ENCODE measurements around the gene PRDX2.

PRDX2 gene

DNA sequence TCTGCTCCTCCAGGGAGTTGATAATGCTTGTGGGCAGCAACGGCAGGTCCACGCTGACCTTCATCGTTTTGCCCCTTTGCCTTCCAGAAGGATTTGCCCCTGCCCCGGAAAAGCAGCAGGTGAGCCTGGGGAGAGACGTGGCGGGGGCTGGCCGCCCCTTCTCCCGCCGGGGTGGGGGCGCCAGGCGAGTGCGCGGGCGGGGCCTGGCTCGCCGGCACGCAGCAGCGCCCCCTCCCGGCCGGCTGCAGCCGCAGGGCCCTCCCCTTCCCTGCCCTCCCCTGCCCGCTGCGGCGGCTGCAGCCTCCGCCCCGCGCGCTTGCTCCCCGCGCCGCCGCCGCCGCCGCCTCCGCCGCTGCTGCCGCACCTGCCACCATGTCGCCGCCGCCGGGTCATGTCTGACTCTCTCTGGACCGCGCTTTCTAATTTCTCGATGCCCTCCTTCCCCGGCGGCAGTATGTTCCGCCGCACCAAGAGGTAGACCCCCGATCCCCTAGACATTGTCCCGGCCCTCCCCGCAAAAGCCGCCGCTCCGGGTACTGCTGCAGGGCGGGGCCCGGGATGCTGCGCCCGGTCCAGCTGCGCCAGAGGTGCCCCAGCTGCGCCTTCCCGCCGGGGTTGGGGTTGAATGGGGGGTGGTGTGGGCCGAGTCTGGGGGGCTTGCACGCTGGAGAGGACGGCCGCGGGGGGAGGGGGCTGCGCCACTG, 36.7 kb upstream of the PRDX2 start, which contains the start of gene MAST1:
MAST1 (plus strand) TSS at position 334 of the 704 bp plus-strand sequence; CDS start at position 392, 58 bp downstream.
- Histone ChIP-seq H3K27me3 (ENCODE audit: control insufficient read depth, insufficient read depth, low read length) (peaks cover 54% of the 10 kb centered on the region), H3K27ac (ENCODE audit: low read depth, low read length) (no peak within 1 kb of the TSS), H3K4me3 (ENCODE audit: low read depth, low read length) (peak within 1 kb of the TSS; percentile 70), H3K9me3 (ENCODE audit: control insufficient read depth, insufficient read depth, low read depth, low read length) (no peaks in the 10 kb centered on the region), H3K36me3 (ENCODE audit: control insufficient read depth, insufficient read depth, low read length) (no peaks in the 10 kb centered on the region; the same call in 1 of the 2 replicates), H3K4me1 (ENCODE audit: control insufficient read depth, insufficient read depth, low read length) (peaks cover 19% of the 10 kb centered on the region), H3K9ac (ENCODE audit: low read length) (no peak within 1 kb of the TSS)

DNA sequence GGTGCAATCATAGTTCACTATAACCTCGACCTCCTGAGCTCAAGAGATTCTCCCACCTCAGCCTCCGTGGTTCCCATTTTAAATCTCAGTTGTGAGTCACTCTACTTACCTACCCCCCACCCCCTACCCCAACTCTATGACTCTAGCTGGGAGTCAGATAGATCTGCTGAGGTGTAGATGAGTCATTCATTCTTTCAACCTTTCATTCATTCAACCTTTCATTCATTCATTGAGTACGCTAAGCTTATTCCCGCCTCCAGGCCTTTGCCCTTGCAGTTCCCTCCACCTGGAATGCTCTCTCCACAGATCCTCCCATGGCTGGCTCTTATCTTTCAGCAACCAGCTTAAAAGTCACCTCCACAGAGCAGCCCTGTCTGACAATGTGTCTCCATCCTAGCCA, 35.6 kb upstream of the PRDX2 start:
- peaks cover 19% of the 10 kb centered on the region for H3K4me1 ChIP-seq (ENCODE audit: control insufficient read depth, insufficient read depth, low read length)
- no peak overlapping the region for H3K4me3 ChIP-seq (ENCODE audit: low read depth, low read length)
- no peak overlapping the region for H3K27ac ChIP-seq (ENCODE audit: low read depth, low read length)
- no peak overlapping the region for H3K9ac ChIP-seq (ENCODE audit: low read length)
- no peaks in the 10 kb centered on the region for H3K9me3 ChIP-seq (ENCODE audit: control insufficient read depth, insufficient read depth, low read depth, low read length)
- H3K27me3 ChIP-seq (ENCODE audit: control insufficient read depth, insufficient read depth, low read length) = peaks cover 62% of the 10 kb centered on the region
- no peaks in the 10 kb centered on the region for H3K36me3 ChIP-seq (ENCODE audit: control insufficient read depth, insufficient read depth, low read length)

DNA sequence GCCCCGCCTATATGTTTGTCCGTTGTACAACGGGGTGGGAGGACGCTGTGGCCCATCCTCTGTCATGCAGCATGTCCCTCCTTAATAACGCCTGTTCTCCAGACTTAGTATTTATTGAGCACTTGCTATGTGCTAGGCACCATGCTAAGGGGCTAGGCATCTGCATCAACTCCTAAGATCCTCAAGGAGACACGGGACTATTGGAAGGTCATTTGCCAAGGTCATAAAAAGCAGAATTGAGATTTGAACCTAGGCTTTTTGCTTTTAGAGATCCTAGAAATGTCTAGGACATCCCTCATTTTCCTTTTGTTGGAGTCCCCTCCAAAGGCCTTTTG, 34.9 kb upstream of the PRDX2 start:
- no peak overlapping the region for H3K9ac ChIP-seq (ENCODE audit: low read length)
- no peak overlapping the region for H3K27ac ChIP-seq (ENCODE audit: low read depth, low read length)
- no peaks in the 10 kb centered on the region for H3K9me3 ChIP-seq (ENCODE audit: control insufficient read depth, insufficient read depth, low read depth, low read length)
- peaks cover 69% of the 10 kb centered on the region for H3K27me3 ChIP-seq (ENCODE audit: control insufficient read depth, insufficient read depth, low read length)
- H3K36me3 ChIP-seq (ENCODE audit: control insufficient read depth, insufficient read depth, low read length) = no peaks in the 10 kb centered on the region
- peak overlapping the region; percentile 69; the same call in 1 of the 2 replicates for H3K4me3 ChIP-seq (ENCODE audit: low read depth, low read length)
- H3K4me1 ChIP-seq (ENCODE audit: control insufficient read depth, insufficient read depth, low read length) = peaks cover 17% of the 10 kb centered on the region

DNA sequence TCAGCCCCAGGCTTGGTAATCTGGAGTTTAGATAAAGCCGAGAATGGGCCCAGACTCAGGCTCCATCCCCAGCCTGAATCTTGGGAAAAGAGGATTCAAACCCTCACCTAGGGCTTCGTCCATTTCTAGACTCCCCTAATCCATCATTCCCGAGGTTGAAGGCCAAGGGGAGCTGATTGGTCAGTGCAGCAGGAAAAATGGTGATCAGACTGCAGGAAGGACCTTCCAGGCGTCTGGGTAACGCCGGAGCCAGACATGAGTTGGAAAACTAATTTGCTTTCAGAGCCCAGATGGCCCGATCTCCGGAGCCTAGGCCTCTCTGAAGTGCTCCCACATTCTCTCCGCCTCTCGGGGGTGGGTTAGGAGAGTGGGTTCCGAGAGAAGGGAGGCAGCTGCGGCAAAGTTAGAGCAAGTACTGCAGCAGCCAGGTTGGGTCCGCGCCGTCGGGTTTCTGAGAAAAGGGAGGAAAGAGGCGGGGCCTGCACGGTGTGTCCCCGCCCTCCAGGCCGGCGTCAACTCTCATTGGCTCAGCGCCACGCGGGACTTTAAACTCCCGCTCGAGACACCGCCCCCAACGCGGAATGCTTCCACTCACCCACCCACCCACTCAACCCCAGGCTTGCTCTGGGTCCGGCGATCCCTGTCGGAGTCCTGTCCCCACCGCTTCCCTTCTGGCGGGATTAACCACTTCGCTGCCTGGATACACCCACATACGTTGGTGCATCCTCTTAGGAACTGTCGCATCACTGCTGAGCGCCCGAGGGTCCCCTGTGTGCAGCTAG, 33.6 kb upstream of the PRDX2 start:
- H3K36me3 ChIP-seq (ENCODE audit: control insufficient read depth, insufficient read depth, low read length) = no peaks in the 10 kb centered on the region
- peak overlapping the region; percentile 69 for H3K4me3 ChIP-seq (ENCODE audit: low read depth, low read length)
- no peaks in the 10 kb centered on the region for H3K9me3 ChIP-seq (ENCODE audit: control insufficient read depth, insufficient read depth, low read depth, low read length)
- H3K9ac ChIP-seq (ENCODE audit: low read length) = no peak overlapping the region
- no peak overlapping the region for H3K27ac ChIP-seq (ENCODE audit: low read depth, low read length)
- peaks cover 12% of the 10 kb centered on the region for H3K4me1 ChIP-seq (ENCODE audit: control insufficient read depth, insufficient read depth, low read length)
- H3K27me3 ChIP-seq (ENCODE audit: control insufficient read depth, insufficient read depth, low read length) = peaks cover 82% of the 10 kb centered on the region

DNA sequence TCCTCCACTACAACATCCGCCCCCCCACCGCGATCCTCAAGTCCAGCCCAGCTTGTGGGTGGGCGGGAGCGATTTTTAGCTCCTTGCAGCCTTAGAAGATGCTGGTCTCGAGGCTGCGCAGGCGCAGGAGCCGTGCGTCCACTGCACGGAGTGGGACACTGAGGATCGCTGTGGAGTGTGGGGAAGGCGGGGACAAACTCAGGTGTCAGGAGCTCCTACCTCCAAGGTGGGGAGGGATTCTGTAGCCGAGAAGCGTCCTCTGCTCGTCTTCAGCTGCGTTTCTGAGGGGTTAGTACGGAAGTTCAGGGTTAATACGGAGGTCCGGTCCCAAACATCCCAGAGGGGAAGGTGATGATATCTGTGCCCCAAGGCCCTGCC, 33.0 kb upstream of the PRDX2 start, which contains the start of gene RTBDN:
RTBDN (minus strand) TSS at position 14 of the 378 bp plus-strand sequence. CDS start 4,600 bp downstream, outside the sequence.
- Histone ChIP-seq H3K27ac (ENCODE audit: low read depth, low read length) (no peak within 1 kb of the TSS), H3K9me3 (ENCODE audit: control insufficient read depth, insufficient read depth, low read depth, low read length) (no peaks in the 10 kb centered on the region), H3K27me3 (ENCODE audit: control insufficient read depth, insufficient read depth, low read length) (peaks cover 83% of the 10 kb centered on the region), H3K4me3 (ENCODE audit: low read depth, low read length) (peak within 1 kb of the TSS; percentile 69), H3K36me3 (ENCODE audit: control insufficient read depth, insufficient read depth, low read length) (no peaks in the 10 kb centered on the region), H3K9ac (ENCODE audit: low read length) (no peak within 1 kb of the TSS), H3K4me1 (ENCODE audit: control insufficient read depth, insufficient read depth, low read length) (peaks cover 8% of the 10 kb centered on the region; the same call in 1 of the 2 replicates)

DNA sequence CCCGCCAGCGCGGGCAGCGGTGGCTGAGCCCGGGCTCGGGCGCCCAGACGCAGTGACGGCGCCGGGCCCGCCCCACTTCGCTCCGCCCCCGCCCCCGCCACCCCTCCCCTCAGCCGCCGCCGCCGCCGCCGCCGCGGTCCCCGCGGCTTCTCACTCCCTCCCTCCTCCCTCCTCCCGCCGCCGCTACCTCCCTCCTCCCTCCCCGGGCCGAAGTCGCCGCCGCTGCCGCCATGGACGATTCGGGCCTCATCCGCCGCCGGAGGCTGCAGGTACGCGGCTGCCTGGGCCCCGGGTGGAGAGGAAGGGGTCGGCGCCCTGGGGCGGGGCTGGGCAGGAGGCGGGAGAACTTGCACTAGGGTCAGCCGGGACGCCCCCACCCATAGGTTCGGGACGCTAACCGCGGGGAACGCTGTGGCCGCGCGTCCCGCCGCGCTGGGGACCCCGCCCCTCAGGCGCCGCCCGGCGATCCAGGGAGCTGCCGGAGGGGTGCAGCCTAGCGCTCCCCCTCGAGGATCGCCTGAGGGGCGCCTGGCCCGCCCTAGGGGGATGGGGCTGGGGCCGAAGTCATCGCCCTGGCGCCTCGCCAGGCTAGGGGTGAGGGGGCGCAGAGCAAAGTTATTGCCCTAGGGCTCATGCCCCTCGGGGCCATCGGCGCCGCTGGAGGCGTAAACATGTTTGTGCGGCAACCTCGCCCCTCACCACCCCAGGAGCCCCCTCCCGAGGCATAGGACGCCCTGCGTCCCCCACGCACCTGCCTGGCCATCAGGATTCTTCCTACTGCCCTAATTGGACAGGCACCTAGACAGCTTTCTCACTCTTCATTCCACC, 32.4 kb upstream of the PRDX2 start:
- H3K9me3 ChIP-seq (ENCODE audit: control insufficient read depth, insufficient read depth, low read depth, low read length) = no peaks in the 10 kb centered on the region
- H3K36me3 ChIP-seq (ENCODE audit: control insufficient read depth, insufficient read depth, low read length) = no peaks in the 10 kb centered on the region
- H3K4me1 ChIP-seq (ENCODE audit: control insufficient read depth, insufficient read depth, low read length) = peaks cover 3% of the 10 kb centered on the region; the same call in 1 of the 2 replicates
- H3K27ac ChIP-seq (ENCODE audit: low read depth, low read length) = no peak overlapping the region
- H3K4me3 ChIP-seq (ENCODE audit: low read depth, low read length) = peak overlapping the region; percentile 69
- H3K9ac ChIP-seq (ENCODE audit: low read length) = no peak overlapping the region
- peaks cover 79% of the 10 kb centered on the region for H3K27me3 ChIP-seq (ENCODE audit: control insufficient read depth, insufficient read depth, low read length)

DNA sequence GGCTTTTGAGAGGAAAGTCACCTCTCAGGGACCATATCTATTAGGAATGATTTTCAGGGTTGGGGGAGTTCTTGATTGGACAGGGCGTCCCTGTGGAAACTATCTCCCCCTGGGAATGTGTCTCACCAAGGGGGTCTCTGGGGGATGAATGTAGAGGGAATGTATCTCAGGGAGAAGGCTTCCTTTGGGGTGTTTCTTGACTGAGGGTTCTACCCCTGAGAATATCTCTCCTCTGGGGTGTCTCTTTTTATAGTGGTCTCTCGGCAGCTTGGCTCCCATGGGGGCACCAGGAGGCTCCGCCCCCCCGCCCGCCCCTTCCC, 31.8 kb upstream of the PRDX2 start:
- Histone ChIP-seq H3K36me3 (ENCODE audit: control insufficient read depth, insufficient read depth, low read length) (no peaks in the 10 kb centered on the region), H3K27me3 (ENCODE audit: control insufficient read depth, insufficient read depth, low read length) (peaks cover 82% of the 10 kb centered on the region), H3K9ac (ENCODE audit: low read length) (no peak overlapping the region), H3K4me3 (ENCODE audit: low read depth, low read length) (peak overlapping the region; percentile 40), H3K27ac (ENCODE audit: low read depth, low read length) (no peak overlapping the region), H3K4me1 (ENCODE audit: control insufficient read depth, insufficient read depth, low read length) (peaks cover 3% of the 10 kb centered on the region; the same call in 1 of the 2 replicates), H3K9me3 (ENCODE audit: control insufficient read depth, insufficient read depth, low read depth, low read length) (no peaks in the 10 kb centered on the region)

DNA sequence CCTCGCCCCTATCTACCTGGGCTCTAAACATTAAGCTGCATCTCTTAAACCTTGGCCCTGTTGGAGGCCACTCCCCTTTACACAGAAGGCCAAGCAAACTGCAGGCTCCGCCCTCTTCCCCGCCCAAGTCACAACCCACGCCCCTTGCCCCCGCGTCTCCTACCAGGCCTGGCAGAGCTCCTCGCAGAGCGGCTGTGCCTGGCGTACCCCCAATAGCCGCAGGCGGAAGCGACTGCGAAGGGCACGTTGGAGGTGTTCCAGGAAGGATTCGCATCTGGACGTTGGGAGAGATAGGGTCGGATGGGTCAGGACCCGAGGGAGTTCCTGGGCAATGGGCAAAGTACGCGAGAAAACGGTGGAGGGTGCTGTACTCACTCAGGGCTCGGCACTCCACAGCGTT, 26.9 kb upstream of the PRDX2 start:
- Histone ChIP-seq H3K27ac (ENCODE audit: low read depth, low read length) (no peak overlapping the region), H3K27me3 (ENCODE audit: control insufficient read depth, insufficient read depth, low read length) (peaks cover 44% of the 10 kb centered on the region), H3K36me3 (ENCODE audit: control insufficient read depth, insufficient read depth, low read length) (no peaks in the 10 kb centered on the region), H3K9ac (ENCODE audit: low read length) (no peak overlapping the region), H3K4me3 (ENCODE audit: low read depth, low read length) (peak overlapping the region; percentile 59), H3K4me1 (ENCODE audit: control insufficient read depth, insufficient read depth, low read length) (peaks cover 6% of the 10 kb centered on the region; the same call in 1 of the 2 replicates), H3K9me3 (ENCODE audit: control insufficient read depth, insufficient read depth, low read depth, low read length) (no peaks in the 10 kb centered on the region)

DNA sequence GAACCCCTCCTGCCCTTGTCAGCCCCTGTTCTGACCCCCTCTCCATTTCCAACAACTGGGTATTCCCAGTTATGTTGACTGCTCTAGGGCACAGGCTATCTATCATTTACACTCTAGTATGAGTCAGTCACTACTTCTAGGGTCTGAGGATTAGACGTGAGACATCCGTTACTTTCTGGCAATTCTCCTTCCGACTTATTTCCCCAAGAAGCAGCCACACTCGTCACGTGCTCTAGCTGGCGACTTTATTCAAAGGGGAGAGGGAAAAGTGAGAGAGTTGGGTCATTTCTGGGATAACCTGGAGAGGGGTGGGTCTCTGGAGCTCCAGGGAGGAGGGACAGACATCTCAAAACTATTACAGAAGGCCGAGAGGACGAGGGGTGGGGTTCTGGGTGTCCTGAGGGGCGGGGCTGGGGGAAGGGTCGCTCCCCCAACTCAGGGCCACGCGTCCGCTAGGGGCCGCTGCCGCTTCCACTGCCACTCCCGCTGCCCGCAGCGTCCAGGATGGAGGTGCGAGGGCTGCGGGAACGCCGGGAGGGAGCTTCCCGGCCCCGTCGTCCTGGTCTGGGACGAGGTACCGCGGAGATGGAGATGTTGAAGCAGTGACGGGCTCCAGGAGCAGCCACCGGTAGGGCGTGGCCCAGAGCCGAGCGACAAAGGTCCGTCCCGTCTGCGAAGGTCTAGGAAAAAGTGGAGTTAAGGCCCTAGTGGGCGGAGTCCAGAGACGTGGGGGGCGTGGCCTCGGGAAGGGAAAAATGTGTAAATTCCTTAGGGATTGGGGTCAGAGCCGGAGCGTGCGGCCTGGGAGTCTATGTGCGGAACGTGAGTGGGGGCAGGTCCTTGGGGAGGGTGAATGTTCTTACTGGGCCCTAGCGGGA, 23.9 kb upstream of the PRDX2 start:
- Histone ChIP-seq H3K27ac (ENCODE audit: low read depth, low read length) (no peak overlapping the region), H3K4me1 (ENCODE audit: control insufficient read depth, insufficient read depth, low read length) (peaks cover 6% of the 10 kb centered on the region; the same call in 1 of the 2 replicates), H3K36me3 (ENCODE audit: control insufficient read depth, insufficient read depth, low read length) (no peaks in the 10 kb centered on the region), H3K4me3 (ENCODE audit: low read depth, low read length) (peak overlapping the region; percentile 45), H3K9me3 (ENCODE audit: control insufficient read depth, insufficient read depth, low read depth, low read length) (0 out of 2 replicates have a peak, but pooled peaks cover 2% of the 10 kb centered on the region), H3K27me3 (ENCODE audit: control insufficient read depth, insufficient read depth, low read length) (peaks cover 18% of the 10 kb centered on the region; the same call in 1 of the 2 replicates), H3K9ac (ENCODE audit: low read length) (no peak overlapping the region)

DNA sequence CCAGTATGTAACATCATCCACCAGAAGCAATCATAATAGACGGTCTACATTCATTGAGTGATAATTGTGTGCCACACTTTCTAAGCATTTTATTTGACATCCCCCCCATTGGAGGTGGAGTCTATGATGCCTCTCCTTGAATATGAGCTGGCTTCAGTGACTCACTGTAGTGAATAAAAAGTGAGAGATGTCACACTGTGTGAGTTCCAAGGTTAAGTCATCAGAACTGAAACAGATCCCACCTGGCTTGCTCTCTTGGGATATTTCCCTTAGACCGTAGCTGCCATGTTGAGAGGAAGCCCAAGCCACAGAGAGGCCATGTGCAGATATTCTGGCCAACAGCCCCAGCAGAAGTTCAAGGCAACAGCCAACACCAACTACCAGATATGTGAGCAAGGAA, 20.2 kb upstream of the PRDX2 start:
- 0 out of 2 replicates have a peak, but pooled peaks cover 2% of the 10 kb centered on the region for H3K9me3 ChIP-seq (ENCODE audit: control insufficient read depth, insufficient read depth, low read depth, low read length)
- peaks cover 3% of the 10 kb centered on the region; the same call in 1 of the 2 replicates for H3K4me1 ChIP-seq (ENCODE audit: control insufficient read depth, insufficient read depth, low read length)
- no peak overlapping the region for H3K4me3 ChIP-seq (ENCODE audit: low read depth, low read length)
- no peaks in the 10 kb centered on the region for H3K27me3 ChIP-seq (ENCODE audit: control insufficient read depth, insufficient read depth, low read length)
- no peaks in the 10 kb centered on the region for H3K36me3 ChIP-seq (ENCODE audit: control insufficient read depth, insufficient read depth, low read length)
- no peak overlapping the region for H3K27ac ChIP-seq (ENCODE audit: low read depth, low read length)
- no peak overlapping the region for H3K9ac ChIP-seq (ENCODE audit: low read length)
